ENCODE results near the gene LRRK1.

- TF ChIP-seq POLR2AphosphoS5 (IDR thresholded peaks at IDR 0.05; ENCODE audit: borderline replicate concordance, low read depth, low read length) (no peak), EZH2 (IDR thresholded peaks at IDR 0.05) (no peak)
Measured at GRCh38 chr15:101028321-101028720, 109.2 kb downstream of the LRRK1 start.

Data from SK-N-MC (cell line).